BE2C (cell line): Measurements from ENCODE around the gene TNPO3.
A peak's percentile ranks its signal among the peaks of the same experiment; 100 is the strongest.
"Not testable (repeated sequence)": the region's sequence is repeated elsewhere in the genome, so short reads cannot be mapped to it uniquely, and the experiment has no call there.

Experiments used
- DNase-seq: peaks from one replicate; pipeline ENCODE4 v3.0.0-alpha.2; 2020
- H3K27me3 ChIP-seq: fragments of 250-450 bp; sonication (Bioruptor Pico); 2 replicates; pipeline ENCODE4 v1.5.1; 2020; ENCODE audit warnings: mild to moderate bottlenecking
- H3K36me3 ChIP-seq: fragments of 250-450 bp; sonication (Bioruptor Pico); 2 replicates; pipeline ENCODE4 v1.5.1; 2020; ENCODE audit warnings: mild to moderate bottlenecking
- H3K4me1 ChIP-seq: fragments of 250-450 bp; sonication (Bioruptor Pico); 2 replicates; pipeline ENCODE4 v1.5.1; 2020
- H3K4me3 ChIP-seq: 2 replicates; pipeline ENCODE4 v1.5.1; 2011; ENCODE audit warnings: low read depth, low read length
- H3K9me3 ChIP-seq: fragments of 250-450 bp; sonication (Bioruptor Pico); 2 replicates; pipeline ENCODE4 v1.5.1; 2020
- TF ChIP-seq, protein P1 (sequence below): IDR thresholded peaks from 2 replicates; pipeline ENCODE4 v1.5.1; 2012; ENCODE audit warnings: mild to moderate bottlenecking, low read depth, low read length

TNPO3 gene

DNA sequence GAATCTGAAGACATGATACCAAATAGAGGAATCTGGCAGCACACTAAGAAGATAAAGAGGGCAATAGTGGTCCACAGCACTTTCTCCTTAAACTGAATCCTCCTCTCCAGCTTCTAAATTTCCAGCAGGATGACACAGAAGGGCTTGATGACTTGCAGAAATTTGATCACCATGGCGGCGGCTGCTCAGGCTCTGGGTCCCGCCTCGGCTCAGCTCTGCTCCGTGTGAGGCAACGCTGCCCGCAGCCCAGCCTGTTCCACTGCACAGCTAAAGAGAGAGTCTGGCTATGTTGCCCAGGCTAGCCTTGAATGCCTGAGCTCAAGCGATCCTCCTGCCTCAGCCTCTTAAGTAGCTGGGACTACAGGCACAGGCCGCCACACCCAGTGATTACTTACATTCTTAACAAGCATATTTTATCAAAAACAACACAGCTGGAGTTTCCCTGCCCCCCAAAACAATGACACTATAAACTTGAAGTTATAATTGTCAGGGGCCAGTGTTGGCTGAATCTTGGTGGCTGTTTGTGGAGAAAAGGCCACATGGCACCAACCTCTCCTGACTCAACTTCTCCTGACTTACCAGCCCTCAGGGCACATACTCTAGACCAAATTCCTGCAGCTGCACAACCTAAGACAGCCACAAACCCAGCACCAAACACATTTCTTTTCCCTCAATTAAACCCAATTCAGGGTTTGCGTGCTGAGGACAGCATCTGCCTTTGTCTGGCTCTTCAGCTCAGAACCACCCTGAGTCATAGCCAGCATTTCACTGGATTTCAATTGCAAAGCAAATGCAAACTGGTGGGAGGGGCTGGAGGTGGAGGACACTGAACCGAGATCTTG, 11.6 kb upstream of the TNPO3 start:
- Histone ChIP-seq H3K27me3 (no peaks in the 10 kb centered on the region; the same call in 1 of the 2 replicates), H3K4me1 (no peaks in the 10 kb centered on the region), H3K36me3 (no peaks in the 10 kb centered on the region), H3K9me3 (no peaks in the 10 kb centered on the region; the same call in 1 of the 2 replicates), H3K4me3 (no peak overlapping the region)
- TF ChIP-seq, protein P1, sequence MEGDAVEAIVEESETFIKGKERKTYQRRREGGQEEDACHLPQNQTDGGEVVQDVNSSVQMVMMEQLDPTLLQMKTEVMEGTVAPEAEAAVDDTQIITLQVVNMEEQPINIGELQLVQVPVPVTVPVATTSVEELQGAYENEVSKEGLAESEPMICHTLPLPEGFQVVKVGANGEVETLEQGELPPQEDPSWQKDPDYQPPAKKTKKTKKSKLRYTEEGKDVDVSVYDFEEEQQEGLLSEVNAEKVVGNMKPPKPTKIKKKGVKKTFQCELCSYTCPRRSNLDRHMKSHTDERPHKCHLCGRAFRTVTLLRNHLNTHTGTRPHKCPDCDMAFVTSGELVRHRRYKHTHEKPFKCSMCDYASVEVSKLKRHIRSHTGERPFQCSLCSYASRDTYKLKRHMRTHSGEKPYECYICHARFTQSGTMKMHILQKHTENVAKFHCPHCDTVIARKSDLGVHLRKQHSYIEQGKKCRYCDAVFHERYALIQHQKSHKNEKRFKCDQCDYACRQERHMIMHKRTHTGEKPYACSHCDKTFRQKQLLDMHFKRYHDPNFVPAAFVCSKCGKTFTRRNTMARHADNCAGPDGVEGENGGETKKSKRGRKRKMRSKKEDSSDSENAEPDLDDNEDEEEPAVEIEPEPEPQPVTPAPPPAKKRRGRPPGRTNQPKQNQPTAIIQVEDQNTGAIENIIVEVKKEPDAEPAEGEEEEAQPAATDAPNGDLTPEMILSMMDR = no peak
- no peak for DNase-seq

- Histone ChIP-seq H3K36me3 (peaks cover 8% of the 10 kb centered on the region), H3K4me1 (no peaks in the 10 kb centered on the region), H3K9me3 (no peaks in the 10 kb centered on the region), H3K4me3 (no peak overlapping the region), H3K27me3 (no peaks in the 10 kb centered on the region; the same call in none of the 2 replicates)
- no peak for DNase-seq
- TF ChIP-seq, protein P1 = no peak
Observed at GRCh38 chr7:129055861-129056464, 1.1 kb upstream of the TNPO3 start.

- Histone ChIP-seq H3K4me1 (no peaks in the 10 kb centered on the region), H3K9me3 (no peaks in the 10 kb centered on the region), H3K36me3 (peaks cover 8% of the 10 kb centered on the region), H3K4me3 (peak overlapping the region; percentile 89), H3K27me3 (no peaks in the 10 kb centered on the region; the same call in 1 of the 2 replicates)
- DNase-seq = no peak
- TF ChIP-seq, protein P1 = no peak
Observed at GRCh38 chr7:129055294-129055816, 444 bp upstream of the TNPO3 start.

DNA sequence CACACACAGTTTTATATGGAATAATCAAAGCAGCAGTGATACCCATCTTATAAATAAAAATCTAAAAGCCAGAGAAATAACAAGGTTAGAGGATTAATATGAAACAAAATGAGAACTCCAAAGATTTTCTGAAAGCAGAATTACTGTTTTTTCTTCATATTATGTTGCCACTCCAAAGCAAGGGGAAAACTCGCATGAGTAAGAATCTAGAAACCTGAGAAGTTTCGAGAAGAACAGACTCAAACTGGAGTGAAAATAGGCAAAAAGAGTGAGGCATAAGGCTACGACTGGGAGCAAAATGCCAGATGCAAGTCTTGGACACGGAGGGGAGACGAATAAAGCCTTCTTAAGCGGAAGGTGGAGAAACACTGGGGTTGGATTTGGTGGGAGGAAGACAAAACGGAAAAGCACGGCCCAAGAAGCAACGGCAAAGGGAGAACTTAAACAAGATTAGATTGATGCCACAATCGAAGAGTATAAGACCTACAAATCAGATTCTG, 923 bp downstream of the TNPO3 start:
- peak overlapping the region; percentile 89 for H3K4me3 ChIP-seq
- TF ChIP-seq, protein P1 = no peak
- peaks cover 9% of the 10 kb centered on the region for H3K36me3 ChIP-seq
- no peaks in the 10 kb centered on the region for H3K9me3 ChIP-seq
- H3K4me1 ChIP-seq = no peaks in the 10 kb centered on the region
- no peak for DNase-seq
- H3K27me3 ChIP-seq = no peaks in the 10 kb centered on the region

- no peak for DNase-seq
- H3K4me3 ChIP-seq = no peak overlapping the region
- peaks cover 13% of the 10 kb centered on the region for H3K36me3 ChIP-seq
- H3K9me3 ChIP-seq = no peaks in the 10 kb centered on the region
- H3K4me1 ChIP-seq = no peaks in the 10 kb centered on the region
- no peaks in the 10 kb centered on the region for H3K27me3 ChIP-seq
- TF ChIP-seq, protein P1 = no peak
Observed at GRCh38 chr7:129052441-129052840, 2.5 kb downstream of the TNPO3 start.

- not testable (repeated sequence) for H3K27me3 ChIP-seq, DNase-seq, H3K4me3 ChIP-seq, H3K4me1 ChIP-seq, H3K9me3 ChIP-seq
- H3K36me3 ChIP-seq = peaks cover 13% of the 10 kb centered on the region
Observed at GRCh38 chr7:129051459-129051858, 3.5 kb downstream of the TNPO3 start.
